Transverse colon (tissue), 4 donors: ENCODE measurements around the gene TPGS1.

Experiments used
- CTCF ChIP-seq, 5 experiments: fragments of 200-600 bp in 3 of 5; fragments of 450-650 bp in 2 of 5; sonication (generic) in 3 of 5; IDR thresholded peaks; 1 replicate in 2 of 5; 2 replicates in 3 of 5; pipeline ENCODE4 v1.5.1; 2016 to 2017; ENCODE audit warnings: antibody characterized with exemption in 5 of 5, inconsistent platforms in 3 of 5, mild to moderate bottlenecking in 2 of 5, moderate library complexity in 1 of 5
- POLR2AphosphoS5 ChIP-seq, 3 donors: sonication (generic); formaldehyde crosslinking; IDR thresholded peaks; one replicate each; pipeline ENCODE4 v1.6.1; 2016; ENCODE audit warnings: antibody characterized with exemption in 3 of 3

- no peak for TF ChIP-seq POLR2AphosphoS5 (IDR thresholded peaks at IDR 0.05)
- TF ChIP-seq CTCF (IDR thresholded peaks at IDR 0.05), result no peak
Observed at GRCh38 chr19:474126-475078, 32.9 kb upstream of the TPGS1 start.
